Measurements from ENCODE around the gene C11orf98.
"Not testable (repeated sequence)": the region's sequence is repeated elsewhere in the genome, so short reads cannot be mapped to it uniquely, and the experiment has no call there.

C11orf98 gene

GRCh38 chr11:62652161-62653006 lies 12.6 kb downstream of the C11orf98 start:
- no peak for DNase-seq (ENCODE audit: extremely low read depth, insufficient read length)
- TF ChIP-seq CTCF (IDR thresholded peaks at IDR 0.05; ENCODE audit: insufficient read depth, low read length, poor library complexity, severe bottlenecking), result no peak
- peak overlapping the region; percentile 98 for H3K4me3 ChIP-seq (replicated peaks; ENCODE audit: low read depth, low read length)

GRCh38 chr11:62650283-62650682 lies 14.7 kb downstream of the C11orf98 start:
- H3K36me3 ChIP-seq (ENCODE audit: control insufficient read depth, insufficient read depth, low read length), result peaks cover 19% of the 10 kb centered on the region
- H3K27me3 ChIP-seq (replicated peaks; ENCODE audit: control insufficient read depth, insufficient read depth, low read length); H3K4me3 ChIP-seq (replicated peaks; ENCODE audit: low read depth, low read length); DNase-seq (ENCODE audit: extremely low read depth, insufficient read length): not testable (repeated sequence)

More at GRCh38 chr11:62652161-62653006, 12.6 kb downstream of the C11orf98 start:
- Histone ChIP-seq H3K36me3 (ENCODE audit: control insufficient read depth, insufficient read depth, low read length) (peaks cover 19% of the 10 kb centered on the region), H3K27me3 (replicated peaks; ENCODE audit: control insufficient read depth, insufficient read depth, low read length) (no peaks in the 10 kb centered on the region)

GRCh38 chr11:62649486-62649885 lies 15.5 kb downstream of the C11orf98 start:
- TF ChIP-seq CTCF (IDR thresholded peaks at IDR 0.05; ENCODE audit: insufficient read depth, low read length, poor library complexity, severe bottlenecking), result no peak
- DNase-seq (ENCODE audit: extremely low read depth, insufficient read length), result no peak
- Histone ChIP-seq H3K27me3 (replicated peaks; ENCODE audit: control insufficient read depth, insufficient read depth, low read length) (no peaks in the 10 kb centered on the region), H3K4me3 (replicated peaks; ENCODE audit: low read depth, low read length) (no peak overlapping the region), H3K36me3 (ENCODE audit: control insufficient read depth, insufficient read depth, low read length) (peaks cover 19% of the 10 kb centered on the region)

GRCh38 chr11:62648967-62649364 lies 16.0 kb downstream of the C11orf98 start:
- no peaks in the 10 kb centered on the region for H3K27me3 ChIP-seq (replicated peaks; ENCODE audit: control insufficient read depth, insufficient read depth, low read length)
- TF ChIP-seq CTCF (IDR thresholded peaks at IDR 0.05; ENCODE audit: insufficient read depth, low read length, poor library complexity, severe bottlenecking), result no peak
- peaks cover 19% of the 10 kb centered on the region for H3K36me3 ChIP-seq (ENCODE audit: control insufficient read depth, insufficient read depth, low read length)
- H3K4me3 ChIP-seq (replicated peaks; ENCODE audit: low read depth, low read length), result no peak overlapping the region
- DNase-seq (ENCODE audit: extremely low read depth, insufficient read length), result no peak

GRCh38 chr11:62648185-62648966 lies 16.6 kb downstream of the C11orf98 start:
- Histone ChIP-seq H3K27me3 (replicated peaks; ENCODE audit: control insufficient read depth, insufficient read depth, low read length) (no peaks in the 10 kb centered on the region), H3K4me3 (replicated peaks; ENCODE audit: low read depth, low read length) (no peak overlapping the region), H3K36me3 (ENCODE audit: control insufficient read depth, insufficient read depth, low read length) (peaks cover 19% of the 10 kb centered on the region)
- no peak for TF ChIP-seq CTCF (IDR thresholded peaks at IDR 0.05; ENCODE audit: insufficient read depth, low read length, poor library complexity, severe bottlenecking)
- DNase-seq (ENCODE audit: extremely low read depth, insufficient read length), result no peak

- TF ChIP-seq CTCF (IDR thresholded peaks at IDR 0.05; ENCODE audit: insufficient read depth, low read length, poor library complexity, severe bottlenecking), result no peak
- DNase-seq (ENCODE audit: extremely low read depth, insufficient read length), result no peak
- Histone ChIP-seq H3K36me3 (ENCODE audit: control insufficient read depth, insufficient read depth, low read length) (peaks cover 19% of the 10 kb centered on the region), H3K4me3 (replicated peaks; ENCODE audit: low read depth, low read length) (no peak overlapping the region), H3K27me3 (replicated peaks; ENCODE audit: control insufficient read depth, insufficient read depth, low read length) (no peaks in the 10 kb centered on the region)
Observed at GRCh38 chr11:62647609-62648005, 17.4 kb downstream of the C11orf98 start.

Data from GM06990 (cell line).